Stimulated activated naive CD8-positive, alpha-beta T cell treated with anti-CD3 and anti-CD28 coated beads, Interleukin-15, Interleukin-2, amounts not matched to agents 100 ng/mL and 50 ng/mL, for 24 hours (primary cell): ENCODE results near the gene DARS1.

Source experiments
- H3K27ac Mint-ChIP-seq: one replicate; pipeline ENCODE4 v1.8.0; 2021; ENCODE audit warnings: mild to moderate bottlenecking, mixed read lengths
- H3K27me3 Mint-ChIP-seq: one replicate; pipeline ENCODE4 v1.8.0; 2021; ENCODE audit warnings: mixed read lengths
- H3K36me3 Mint-ChIP-seq: one replicate; pipeline ENCODE4 v1.8.0; 2021; ENCODE audit warnings: low read depth, mixed read lengths
- H3K4me1 Mint-ChIP-seq: one replicate; pipeline ENCODE4 v1.8.0; 2021; ENCODE audit warnings: low read depth, mixed read lengths
- H3K4me3 Mint-ChIP-seq: one replicate; pipeline ENCODE4 v1.8.0; 2021; ENCODE audit warnings: mild to moderate bottlenecking, mixed read lengths
- H3K9me3 Mint-ChIP-seq: one replicate; pipeline ENCODE4 v1.8.0; 2021; ENCODE audit warnings: mixed read lengths

The DARS1 gene

GRCh38 chr2:135949451-135950234 is 35.8 kb downstream of the DARS1 start:
- peaks cover 3% of the 10 kb centered on the region for H3K9me3 Mint-ChIP-seq
- peaks cover 59% of the 10 kb centered on the region for H3K4me1 Mint-ChIP-seq
- no peak overlapping the region for H3K27ac Mint-ChIP-seq
- H3K4me3 Mint-ChIP-seq: no peak overlapping the region
- H3K36me3 Mint-ChIP-seq: peaks cover 63% of the 10 kb centered on the region
- no peaks in the 10 kb centered on the region for H3K27me3 Mint-ChIP-seq

GRCh38 chr2:135948642-135949355 is 36.6 kb downstream of the DARS1 start:
- Mint-ChIP-seq H3K9me3 (peaks cover 3% of the 10 kb centered on the region), H3K27me3 (no peaks in the 10 kb centered on the region), H3K4me3 (peak overlapping the region; percentile 2), H3K4me1 (peaks cover 53% of the 10 kb centered on the region), H3K27ac (peak overlapping the region; percentile 57), H3K36me3 (peaks cover 69% of the 10 kb centered on the region)

GRCh38 chr2:135948141-135948540 is 37.3 kb downstream of the DARS1 start:
- H3K4me3 Mint-ChIP-seq: peak overlapping the region; percentile 2
- peaks cover 53% of the 10 kb centered on the region for H3K4me1 Mint-ChIP-seq
- peak overlapping the region; percentile 57 for H3K27ac Mint-ChIP-seq
- H3K9me3 Mint-ChIP-seq: peaks cover 3% of the 10 kb centered on the region
- H3K36me3 Mint-ChIP-seq: peaks cover 71% of the 10 kb centered on the region
- H3K27me3 Mint-ChIP-seq: no peaks in the 10 kb centered on the region

- Mint-ChIP-seq H3K36me3 (peaks cover 71% of the 10 kb centered on the region), H3K4me1 (peaks cover 53% of the 10 kb centered on the region), H3K27ac (no peak overlapping the region), H3K27me3 (no peaks in the 10 kb centered on the region), H3K4me3 (no peak overlapping the region), H3K9me3 (peaks cover 3% of the 10 kb centered on the region)
These were observed 37.9 kb downstream of the DARS1 start for GRCh38 chr2:135947483-135947882.

- Mint-ChIP-seq H3K9me3 (no peaks in the 10 kb centered on the region), H3K27me3 (no peaks in the 10 kb centered on the region), H3K27ac (no peak overlapping the region), H3K4me3 (no peak overlapping the region), H3K36me3 (peaks cover 66% of the 10 kb centered on the region), H3K4me1 (peaks cover 45% of the 10 kb centered on the region)
These were observed 39.9 kb downstream of the DARS1 start for GRCh38 chr2:135945526-135945925.

- Mint-ChIP-seq H3K36me3 (peaks cover 69% of the 10 kb centered on the region), H3K27me3 (no peaks in the 10 kb centered on the region), H3K27ac (no peak overlapping the region), H3K4me3 (no peak overlapping the region), H3K9me3 (no peaks in the 10 kb centered on the region), H3K4me1 (peaks cover 46% of the 10 kb centered on the region)
These were observed 40.8 kb downstream of the DARS1 start for GRCh38 chr2:135944625-135945024.

- H3K27me3 Mint-ChIP-seq: no peaks in the 10 kb centered on the region
- H3K4me3 Mint-ChIP-seq: no peak overlapping the region
- H3K4me1 Mint-ChIP-seq: peaks cover 40% of the 10 kb centered on the region
- H3K27ac Mint-ChIP-seq: no peak overlapping the region
- no peaks in the 10 kb centered on the region for H3K9me3 Mint-ChIP-seq
- peaks cover 79% of the 10 kb centered on the region for H3K36me3 Mint-ChIP-seq
These were observed 42.3 kb downstream of the DARS1 start for GRCh38 chr2:135942936-135943688.

- H3K36me3 Mint-ChIP-seq: peaks cover 73% of the 10 kb centered on the region
- H3K9me3 Mint-ChIP-seq: no peaks in the 10 kb centered on the region
- H3K27me3 Mint-ChIP-seq: no peaks in the 10 kb centered on the region
- no peak overlapping the region for H3K4me3 Mint-ChIP-seq
- H3K27ac Mint-ChIP-seq: peak overlapping the region; percentile 33
- H3K4me1 Mint-ChIP-seq: peaks cover 45% of the 10 kb centered on the region
These were observed 48.9 kb downstream of the DARS1 start for GRCh38 chr2:135936524-135936923.

- Mint-ChIP-seq H3K4me1 (peaks cover 45% of the 10 kb centered on the region), H3K27ac (no peak overlapping the region), H3K27me3 (no peaks in the 10 kb centered on the region), H3K4me3 (no peak overlapping the region), H3K36me3 (peaks cover 76% of the 10 kb centered on the region), H3K9me3 (no peaks in the 10 kb centered on the region)
These were observed 49.5 kb downstream of the DARS1 start for GRCh38 chr2:135935914-135936313.

GRCh38 chr2:135931776-135932443 is 53.5 kb downstream of the DARS1 start:
- H3K4me3 Mint-ChIP-seq: no peak overlapping the region
- no peak overlapping the region for H3K27ac Mint-ChIP-seq
- H3K27me3 Mint-ChIP-seq: no peaks in the 10 kb centered on the region
- peaks cover 72% of the 10 kb centered on the region for H3K36me3 Mint-ChIP-seq
- H3K4me1 Mint-ChIP-seq: peaks cover 18% of the 10 kb centered on the region
- H3K9me3 Mint-ChIP-seq: no peaks in the 10 kb centered on the region

- H3K4me1 Mint-ChIP-seq: no peaks in the 10 kb centered on the region
- no peaks in the 10 kb centered on the region for H3K9me3 Mint-ChIP-seq
- no peak overlapping the region for H3K27ac Mint-ChIP-seq
- H3K36me3 Mint-ChIP-seq: peaks cover 49% of the 10 kb centered on the region
- no peaks in the 10 kb centered on the region for H3K27me3 Mint-ChIP-seq
- no peak overlapping the region for H3K4me3 Mint-ChIP-seq
These were observed 58.8 kb downstream of the DARS1 start for GRCh38 chr2:135926605-135927004.

GRCh38 chr2:135925571-135925970 is 59.9 kb downstream of the DARS1 start:
- H3K27me3 Mint-ChIP-seq: no peaks in the 10 kb centered on the region
- no peaks in the 10 kb centered on the region for H3K9me3 Mint-ChIP-seq
- no peak overlapping the region for H3K27ac Mint-ChIP-seq
- peaks cover 39% of the 10 kb centered on the region for H3K36me3 Mint-ChIP-seq
- H3K4me3 Mint-ChIP-seq: no peak overlapping the region
- H3K4me1 Mint-ChIP-seq: no peaks in the 10 kb centered on the region

GRCh38 chr2:135916207-135916606 is 69.2 kb downstream of the DARS1 start:
- Mint-ChIP-seq H3K27ac (no peak overlapping the region), H3K9me3 (no peaks in the 10 kb centered on the region), H3K4me1 (peaks cover 6% of the 10 kb centered on the region), H3K27me3 (no peaks in the 10 kb centered on the region), H3K36me3 (peaks cover 33% of the 10 kb centered on the region), H3K4me3 (no peak overlapping the region)

- Mint-ChIP-seq H3K27ac (no peak overlapping the region), H3K9me3 (no peaks in the 10 kb centered on the region), H3K36me3 (peaks cover 42% of the 10 kb centered on the region), H3K27me3 (no peaks in the 10 kb centered on the region), H3K4me3 (no peak overlapping the region), H3K4me1 (peaks cover 12% of the 10 kb centered on the region)
These were observed 70.9 kb downstream of the DARS1 start for GRCh38 chr2:135914485-135914884.
